ENCODE data around the gene TOPBP1. TPM values are rescaled to one million over a fixed set of nuclear protein-coding genes. Genes with fewer than 3 reads are reported as not detected.
A peak's percentile ranks its signal among the peaks of the same experiment; 100 is the strongest.
"Not testable (repeated sequence)": the region's sequence is repeated elsewhere in the genome, so short reads cannot be mapped to it uniquely, and the experiment has no call there.

The TOPBP1 gene
- total RNA-seq, 1 donor from 2014 or later = 91.2 TPM

DNA sequence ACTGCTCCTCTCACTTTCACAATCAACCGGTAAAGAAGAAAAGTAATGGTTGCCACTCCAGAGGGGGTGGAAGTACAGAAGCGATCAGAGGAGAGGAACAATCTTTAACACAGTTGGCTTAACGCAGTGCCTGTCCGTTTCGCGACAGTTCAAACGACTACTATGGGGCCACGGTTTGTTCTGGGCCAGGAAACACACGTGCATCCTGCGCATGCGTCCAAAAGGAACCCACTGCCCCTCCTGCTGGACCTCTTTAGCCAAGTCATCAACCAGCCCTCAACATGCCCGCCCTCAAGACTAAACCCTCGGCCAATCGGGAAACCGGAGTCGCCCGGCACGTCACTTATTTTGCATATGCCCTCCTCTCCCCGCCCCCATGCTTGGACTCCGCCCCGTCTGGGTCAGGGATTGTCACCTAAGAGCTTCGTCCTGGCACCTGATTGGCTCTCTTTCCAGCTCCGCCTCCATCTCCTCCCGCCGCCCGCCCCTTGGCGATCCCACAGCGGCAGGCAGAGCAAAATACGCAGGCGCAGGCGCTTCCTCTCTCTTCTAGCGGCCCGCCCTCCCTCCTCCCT lies 88.6 kb downstream of the TOPBP1 start:
- Mint-ChIP-seq H3K36me3 (ENCODE audit: low read depth) (peaks cover 38% of the 10 kb centered on the region), H3K27me3 (ENCODE audit: low read depth) (no peaks in the 10 kb centered on the region), H3K9me3 (no peaks in the 10 kb centered on the region), H3K4me1 (ENCODE audit: low read depth) (peaks cover 40% of the 10 kb centered on the region), H3K27ac (peak overlapping the region; percentile 100), H3K4me3 (ENCODE audit: low read depth) (peak overlapping the region; percentile 89)
- intact Hi-C loops (cut with micrococcal nuclease) = loop anchor here (1.0 to 2.0 kb wide), 9 partner anchors 67 to 1156 kb away; partner anchors contain the start of genes ANAPC13, DNAJC13, NPHP3 and RYK
- DNase-seq (ENCODE audit: low spot score) = peak; percentile 100

GRCh38 chr3:133572158-133573053 lies 89.3 kb downstream of the TOPBP1 start:
- Mint-ChIP-seq H3K27ac (peak overlapping the region; percentile 100), H3K4me1 (ENCODE audit: low read depth) (peaks cover 33% of the 10 kb centered on the region), H3K36me3 (ENCODE audit: low read depth) (peaks cover 31% of the 10 kb centered on the region), H3K27me3 (ENCODE audit: low read depth) (no peaks in the 10 kb centered on the region), H3K9me3 (no peaks in the 10 kb centered on the region), H3K4me3 (ENCODE audit: low read depth) (peak overlapping the region; percentile 89)
- DNase-seq (ENCODE audit: low spot score) = no peak
- intact Hi-C loops (cut with micrococcal nuclease) = loop anchor here (1.0 to 2.0 kb wide), 9 partner anchors 66 to 1156 kb away; partner anchors contain the start of genes ANAPC13, DNAJC13, NPHP3 and RYK

DNA sequence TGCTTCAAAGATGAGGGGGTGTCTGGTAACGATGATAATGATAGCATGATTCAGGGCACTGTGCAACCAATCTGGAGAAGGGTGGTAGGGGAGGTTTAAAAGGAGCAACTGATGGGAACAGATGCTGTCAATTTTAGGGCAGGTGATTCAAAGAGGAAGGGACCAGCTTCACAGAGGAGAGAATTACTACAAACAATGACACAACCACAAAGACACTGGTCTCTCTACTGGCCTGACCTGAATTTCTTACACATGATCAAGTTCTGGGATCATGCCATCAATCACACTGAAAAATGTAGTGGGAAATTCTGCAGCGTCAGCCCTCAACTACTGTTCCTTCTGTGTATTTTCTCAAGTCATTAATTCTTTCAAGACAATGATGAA lies 90.8 kb downstream of the TOPBP1 start:
- Mint-ChIP-seq H3K27ac (no peak overlapping the region), H3K4me3 (ENCODE audit: low read depth) (no peak overlapping the region), H3K4me1 (ENCODE audit: low read depth) (peaks cover 22% of the 10 kb centered on the region), H3K36me3 (ENCODE audit: low read depth) (peaks cover 16% of the 10 kb centered on the region), H3K27me3 (ENCODE audit: low read depth) (no peaks in the 10 kb centered on the region), H3K9me3 (no peaks in the 10 kb centered on the region)
- intact Hi-C loops (cut with micrococcal nuclease) = no loop called here
- no peak for DNase-seq (ENCODE audit: low spot score)

GRCh38 chr3:133570139-133570936 lies 91.4 kb downstream of the TOPBP1 start:
- DNase-seq (ENCODE audit: low spot score) = no peak
- Mint-ChIP-seq H3K4me3 (ENCODE audit: low read depth) (no peak overlapping the region), H3K9me3 (no peaks in the 10 kb centered on the region), H3K36me3 (ENCODE audit: low read depth) (peaks cover 10% of the 10 kb centered on the region), H3K27me3 (ENCODE audit: low read depth) (no peaks in the 10 kb centered on the region), H3K4me1 (ENCODE audit: low read depth) (peaks cover 19% of the 10 kb centered on the region), H3K27ac (no peak overlapping the region)
- intact Hi-C loops (cut with micrococcal nuclease) = no loop called here

GRCh38 chr3:133568294-133569014 lies 93.3 kb downstream of the TOPBP1 start:
- peaks cover 16% of the 10 kb centered on the region for H3K4me1 Mint-ChIP-seq (ENCODE audit: low read depth)
- DNase-seq (ENCODE audit: low spot score) = no peak
- H3K27ac Mint-ChIP-seq = no peak overlapping the region
- H3K36me3 Mint-ChIP-seq (ENCODE audit: low read depth) = no peaks in the 10 kb centered on the region
- peaks cover 9% of the 10 kb centered on the region for H3K27me3 Mint-ChIP-seq (ENCODE audit: low read depth)
- intact Hi-C loops (cut with micrococcal nuclease) = no loop called here
- H3K4me3 Mint-ChIP-seq (ENCODE audit: low read depth) = no peak overlapping the region
- H3K9me3 Mint-ChIP-seq = no peaks in the 10 kb centered on the region

GRCh38 chr3:133563816-133564215 lies 97.9 kb downstream of the TOPBP1 start:
- Mint-ChIP-seq H3K4me1 (ENCODE audit: low read depth) (no peaks in the 10 kb centered on the region), H3K9me3 (no peaks in the 10 kb centered on the region), H3K27me3 (ENCODE audit: low read depth) (peaks cover 9% of the 10 kb centered on the region), H3K4me3 (ENCODE audit: low read depth) (no peak overlapping the region), H3K36me3 (ENCODE audit: low read depth) (no peaks in the 10 kb centered on the region), H3K27ac (no peak overlapping the region)
- DNase-seq (ENCODE audit: low spot score) = no peak
- intact Hi-C loops (cut with micrococcal nuclease) = no loop called here

- Mint-ChIP-seq H3K27ac (no peak overlapping the region), H3K4me3 (ENCODE audit: low read depth) (no peak overlapping the region), H3K27me3 (ENCODE audit: low read depth) (peaks cover 9% of the 10 kb centered on the region), H3K9me3 (no peaks in the 10 kb centered on the region), H3K36me3 (ENCODE audit: low read depth) (no peaks in the 10 kb centered on the region), H3K4me1 (ENCODE audit: low read depth) (no peaks in the 10 kb centered on the region)
- no peak for DNase-seq (ENCODE audit: low spot score)
- intact Hi-C loops (cut with micrococcal nuclease) = no loop called here
Measured at GRCh38 chr3:133563186-133563591, 98.6 kb downstream of the TOPBP1 start.

DNA sequence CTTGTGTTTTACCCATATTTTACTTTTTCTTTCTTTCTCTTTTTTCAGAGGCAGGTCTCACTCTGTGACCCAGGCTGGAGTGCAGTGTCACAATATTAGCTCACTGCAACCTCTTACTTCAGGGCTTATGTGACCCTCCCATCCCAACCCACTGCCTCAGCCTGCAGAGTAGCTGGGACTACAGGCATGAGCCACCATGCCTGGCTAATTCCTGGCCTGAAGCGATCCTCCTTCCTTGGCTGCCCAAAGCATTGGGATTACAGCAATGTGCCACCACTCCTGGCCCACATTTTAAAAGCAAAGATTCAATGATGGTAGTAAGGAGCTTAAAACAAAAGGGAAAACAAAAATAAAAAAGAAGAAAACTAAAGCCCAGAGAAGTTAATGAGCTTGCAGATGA lies 99.4 kb downstream of the TOPBP1 start:
- intact Hi-C loops (cut with micrococcal nuclease) = no loop called here
- no peaks in the 10 kb centered on the region for H3K36me3 Mint-ChIP-seq (ENCODE audit: low read depth)
- no peak for DNase-seq (ENCODE audit: low spot score)
- peaks cover 9% of the 10 kb centered on the region for H3K27me3 Mint-ChIP-seq (ENCODE audit: low read depth)
- no peak overlapping the region for H3K4me3 Mint-ChIP-seq (ENCODE audit: low read depth)
- no peaks in the 10 kb centered on the region for H3K9me3 Mint-ChIP-seq
- no peaks in the 10 kb centered on the region for H3K4me1 Mint-ChIP-seq (ENCODE audit: low read depth)
- no peak overlapping the region for H3K27ac Mint-ChIP-seq

DNA sequence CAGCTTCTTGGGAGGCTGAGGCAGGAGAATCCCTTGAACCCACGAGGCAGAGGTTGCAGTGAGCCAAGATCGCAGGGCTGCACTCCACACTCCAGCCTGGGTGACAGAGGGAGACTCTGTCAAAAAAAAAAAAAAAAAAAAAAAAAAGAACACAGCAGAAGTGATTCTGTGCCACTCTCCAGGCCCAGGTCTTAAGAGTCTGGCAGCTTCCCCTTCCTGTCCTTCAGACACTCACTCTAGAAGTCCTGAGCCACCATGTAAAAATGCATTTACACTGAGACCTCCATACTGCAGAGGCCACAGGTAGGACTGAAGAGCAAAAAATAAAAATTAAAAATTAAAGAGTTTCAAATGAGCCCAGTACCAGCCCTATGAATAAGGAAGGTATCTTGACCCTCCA lies 100.1 kb downstream of the TOPBP1 start:
- Mint-ChIP-seq H3K4me1 (ENCODE audit: low read depth) (no peaks in the 10 kb centered on the region), H3K27ac (no peak overlapping the region), H3K4me3 (ENCODE audit: low read depth) (no peak overlapping the region), H3K9me3 (no peaks in the 10 kb centered on the region), H3K27me3 (ENCODE audit: low read depth) (peaks cover 9% of the 10 kb centered on the region), H3K36me3 (ENCODE audit: low read depth) (no peaks in the 10 kb centered on the region)
- DNase-seq (ENCODE audit: low spot score) = no peak
- intact Hi-C loops (cut with micrococcal nuclease) = no loop called here

- H3K36me3 Mint-ChIP-seq (ENCODE audit: low read depth); H3K4me1 Mint-ChIP-seq (ENCODE audit: low read depth); H3K4me3 Mint-ChIP-seq (ENCODE audit: low read depth); intact Hi-C loops (cut with micrococcal nuclease); H3K27ac Mint-ChIP-seq; H3K9me3 Mint-ChIP-seq; H3K27me3 Mint-ChIP-seq (ENCODE audit: low read depth); DNase-seq (ENCODE audit: low spot score): not testable (repeated sequence)
Measured at GRCh38 chr3:133551589-133551988, 110.2 kb downstream of the TOPBP1 start.
